CD4-positive, alpha-beta T cell treated with Interleukin-6 for 4 hours (primary cell): ENCODE results near the gene STOM.

ENCODE experiments used
- DNase-seq: peaks from one replicate; pipeline ENCODE4 v3.0.0-alpha.2; 2020; ENCODE audit warnings: mixed read lengths

Gene STOM

GRCh38 chr9:121318631-121319382 is 51.2 kb downstream of the STOM start:
- DNase-seq = no peak

GRCh38 chr9:121317737-121318630 is 52.1 kb downstream of the STOM start:
- no peak for DNase-seq

- DNase-seq = no peak
These were observed 53.1 kb downstream of the STOM start for GRCh38 chr9:121316852-121317373.

GRCh38 chr9:121316378-121316777 is 53.7 kb downstream of the STOM start:
- no peak for DNase-seq

GRCh38 chr9:121313458-121314152 is 56.4 kb downstream of the STOM start:
- no peak for DNase-seq

- DNase-seq = no peak
These were observed 57.9 kb downstream of the STOM start for GRCh38 chr9:121312169-121312568.

- DNase-seq = no peak
These were observed 59.5 kb downstream of the STOM start for GRCh38 chr9:121310571-121310970.

GRCh38 chr9:121309833-121310425 is 60.1 kb downstream of the STOM start:
- DNase-seq = no peak

- no peak for DNase-seq
These were observed 60.9 kb downstream of the STOM start for GRCh38 chr9:121309171-121309570.

GRCh38 chr9:121308765-121309164 is 61.3 kb downstream of the STOM start:
- no peak for DNase-seq

- DNase-seq = no peak
These were observed 62.1 kb downstream of the STOM start for GRCh38 chr9:121307976-121308375.

- DNase-seq = no peak
These were observed 64.6 kb downstream of the STOM start for GRCh38 chr9:121305269-121305994.

GRCh38 chr9:121304707-121305106 is 65.3 kb downstream of the STOM start:
- no peak for DNase-seq

- no peak for DNase-seq
These were observed 66.3 kb downstream of the STOM start for GRCh38 chr9:121303456-121304451.

- DNase-seq = no peak
These were observed 67.3 kb downstream of the STOM start for GRCh38 chr9:121302786-121303185.

- no peak for DNase-seq
These were observed 67.7 kb downstream of the STOM start for GRCh38 chr9:121302341-121302740.

- no peak for DNase-seq
These were observed 68.2 kb downstream of the STOM start for GRCh38 chr9:121301881-121302286.

GRCh38 chr9:121300283-121301119 is 69.5 kb downstream of the STOM start:
- no peak for DNase-seq

- peak; percentile 6 for DNase-seq
These were observed 70.4 kb downstream of the STOM start for GRCh38 chr9:121299467-121300282.
